ENCODE measurements around the gene SOX5.

- TF ChIP-seq SREBF1 (IDR thresholded peaks at IDR 0.05; ENCODE audit: borderline replicate concordance, low read depth, low read length) (no peak), JUND (IDR thresholded peaks at IDR 0.05; ENCODE audit: borderline replicate concordance, low read depth, low read length) (no peak), JUND (tag; IDR thresholded peaks at IDR 0.05; ENCODE audit: borderline replicate concordance, low read depth, low read length) (no peak), SMAD1 (IDR thresholded peaks at IDR 0.05; ENCODE audit: low read depth, low read length, partially characterized antibody) (no peak), ZFP30 (CRISPR knock-in tag; IDR thresholded peaks at IDR 0.05; ENCODE audit: borderline replicate concordance) (no peak), CSDE1 (IDR thresholded peaks at IDR 0.05) (no peak)
Observed at GRCh38 chr12:23857178-23857577, 92.3 kb downstream of the SOX5 start.
